Mammary epithelial cell (primary cell): Measurements from ENCODE around the gene MAD1L1.

ENCODE experiments used
- CTCF ChIP-seq, 2 donors: IDR thresholded peaks in 1 of 2; conservative IDR thresholded peaks in 1 of 2; 2 replicates each; pipeline ENCODE4 v1.5.1; 2011 to 2012; ENCODE audit warnings: inconsistent platforms in 2 of 2, low read length in 2 of 2, mild to moderate bottlenecking in 2 of 2, control low read depth in 1 of 2, low read depth in 1 of 2; ENCODE audit not compliant: insufficient read depth in 1 of 2; ENCODE audit errors: extremely low read depth in 1 of 2
- EZH2 ChIP-seq: IDR thresholded peaks from 2 replicates; pipeline ENCODE4 v1.6.1; 2012; ENCODE audit warnings: low read length, inconsistent platforms, borderline replicate concordance

GRCh38 chr7:1873070-1873405 is 359.7 kb downstream of the MAD1L1 start:
- TF ChIP-seq CTCF (conservative IDR thresholded peaks at IDR 0.05 in 1 of 2, IDR thresholded peaks at IDR 0.05 in 1 of 2; ENCODE audit: extremely low read depth in 1 of 2, insufficient read depth in 1 of 2, low read depth in 1 of 2, low read length in 2 of 2) (no peak), EZH2 (no peak)
